B cell (primary cell): ENCODE results near the gene DLX2. TPM values are rescaled to one million over a fixed set of nuclear protein-coding genes. Genes with fewer than 3 reads are reported as not detected.
"Not testable (repeated sequence)": the region's sequence is repeated elsewhere in the genome, so short reads cannot be mapped to it uniquely, and the experiment has no call there.

Experiments used
- ATAC-seq: fragments of 200-7000 bp; cut with Tn5 transposase; one replicate; pipeline ENCODE4 v1.10.0; 2021; ENCODE audit warnings: low read depth, mild to moderate bottlenecking, moderate number of reproducible peaks, moderate library complexity
- CTCF ChIA-PET: fragments of 350-600 bp; sonication (Branson Sonifier 250); formaldehyde crosslinking; loops from one replicate; lab custom pipeline; 2021; ENCODE audit warnings: antibody characterized with exemption, inconsistent platforms; lab: Charles Lee
- POLR2A ChIA-PET: fragments of 350-600 bp; sonication (Branson Sonifier 250); formaldehyde crosslinking; loops from one replicate; lab custom pipeline; 2021; ENCODE audit warnings: antibody characterized with exemption; lab: Charles Lee
- DNase-seq: peaks from one replicate; pipeline ENCODE4 v3.0.0; 2013
- H2AFZ ChIP-seq: 2 replicates; pipeline ENCODE4 v1.6.1; 2012; ENCODE audit warnings: mild to moderate bottlenecking, low read depth, low read length; ENCODE audit not compliant: insufficient read depth, poor library complexity, severe bottlenecking
- H3K27ac ChIP-seq, 2 donors: 1 replicate in 1 of 2; 2 replicates in 1 of 2; pipeline ENCODE4 v1.5.1; 2012 to 2013; ENCODE audit warnings: low read length in 2 of 2, mild to moderate bottlenecking in 2 of 2, moderate library complexity in 1 of 2
- H3K27me3 ChIP-seq, 4 experiments: fragments of 200-600 bp in 1 of 4; sonication (generic) in 1 of 4; replicated peaks in 1 of 4; 1 replicate in 2 of 4; 2 replicates in 2 of 4; pipeline versions ENCODE4 v1.6.1 to v1.7.0; 2013 to 2016; ENCODE audit warnings: low read length in 3 of 4, mild to moderate bottlenecking in 2 of 4, mixed read lengths in 1 of 4, moderate library complexity in 1 of 4; ENCODE audit not compliant: insufficient read depth in 4 of 4, control insufficient read depth in 3 of 4; ENCODE audit errors: control extremely low read depth in 1 of 4
- H3K36me3 ChIP-seq, 2 experiments: replicated peaks in 1 of 2; 1 replicate in 1 of 2; 2 replicates in 1 of 2; pipeline versions ENCODE4 v1.6.1 to v1.7.1; 2013; ENCODE audit warnings: low read length in 1 of 2; ENCODE audit not compliant: insufficient read depth in 2 of 2, control insufficient read depth in 1 of 2; ENCODE audit errors: control extremely low read depth in 1 of 2, extremely low read depth in 1 of 2
- H3K4me1 ChIP-seq, 2 donors: fragments of 200-600 bp in 1 of 2; sonication (generic) in 1 of 2; 1 replicate in 1 of 2; 2 replicates in 1 of 2; pipeline versions ENCODE4 v1.5.1 to v1.6.1; 2013 to 2017; ENCODE audit warnings: low read length in 2 of 2; ENCODE audit not compliant: control insufficient read depth in 2 of 2, insufficient read depth in 2 of 2
- H3K4me2 ChIP-seq: replicated peaks from 2 replicates; pipeline ENCODE3; 2012; ENCODE audit warnings: mild to moderate bottlenecking, low read depth, low read length; ENCODE audit not compliant: poor library complexity, severe bottlenecking
- H3K4me3 ChIP-seq, 5 experiments: fragments of 200-600 bp in 1 of 5; sonication (generic) in 1 of 5; 1 replicate in 3 of 5; 2 replicates in 2 of 5; pipeline versions ENCODE4 v1.5.1 to v1.7.0; 2011 to 2016; ENCODE audit warnings: low read length in 4 of 5, mild to moderate bottlenecking in 4 of 5, low read depth in 2 of 5, control low read depth in 1 of 5, moderate library complexity in 1 of 5; ENCODE audit not compliant: insufficient read depth in 1 of 5; ENCODE audit errors: control extremely low read depth in 1 of 5, extremely low read depth in 1 of 5
- H3K79me2 ChIP-seq: fragments of 200-600 bp; sonication (generic); one replicate; pipeline ENCODE4 v1.6.0; 2016; ENCODE audit warnings: low read length; ENCODE audit not compliant: control insufficient read depth, insufficient read depth
- H3K9ac ChIP-seq: fragments of 200-600 bp; sonication (generic); 2 replicates; pipeline ENCODE4 v1.6.1; 2017; ENCODE audit warnings: mild to moderate bottlenecking, low read length, moderate library complexity
- H3K9me3 ChIP-seq, 3 donors: one replicate each; pipeline versions ENCODE4 v1.6.1 to v1.7.1; 2013; ENCODE audit warnings: low read length in 2 of 3; ENCODE audit not compliant: control insufficient read depth in 2 of 3, insufficient read depth in 1 of 3; ENCODE audit errors: control extremely low read depth in 1 of 3
- H4K20me1 ChIP-seq: 2 replicates; pipeline ENCODE4 v1.6.0; 2012; ENCODE audit warnings: mild to moderate bottlenecking, low read length; ENCODE audit not compliant: insufficient read depth, control insufficient read depth, poor library complexity, severe bottlenecking
- H3K27ac Mint-ChIP-seq: one replicate; pipeline ENCODE4 v1.8.0; 2021; ENCODE audit warnings: mixed read lengths
- H3K27me3 Mint-ChIP-seq: one replicate; pipeline ENCODE4 v1.8.0; 2021; ENCODE audit warnings: mixed read lengths
- H3K4me1 Mint-ChIP-seq: one replicate; pipeline ENCODE4 v1.8.0; 2021; ENCODE audit warnings: mixed read lengths
- H3K4me3 Mint-ChIP-seq: one replicate; pipeline ENCODE4 v1.8.0; 2021; ENCODE audit warnings: mixed read lengths
- H3K9me3 Mint-ChIP-seq: one replicate; pipeline ENCODE4 v1.8.0; 2022; ENCODE audit warnings: mixed read lengths; ENCODE audit not compliant: insufficient read depth
- CTCF ChIP-seq: fragments of 200-600 bp; IDR thresholded peaks from one replicate; pipeline ENCODE4 v1.8.0; 2022; ENCODE audit warnings: antibody characterized with exemption, mild to moderate bottlenecking
- EZH2 ChIP-seq: IDR thresholded peaks from 2 replicates; pipeline ENCODE4 v1.6.1; 2012; ENCODE audit warnings: borderline replicate concordance, low read depth, mild to moderate bottlenecking, moderate library complexity, low read length; ENCODE audit not compliant: insufficient read depth, poor library complexity, severe bottlenecking
- WGBS: methylation state at CpG from one replicate; pipeline ENCODE4 v1.1.5; 2013; ENCODE audit warnings: missing lambda C conversion rate; ENCODE audit not compliant: insufficient coverage; 5-methylcytosine and 5-hydroxymethylcytosine counted together
- intact Hi-C: fragments of 100-400 bp; cut with micrococcal nuclease; formaldehyde crosslinking; loops from one replicate; pipeline ENCODE4 v1.10.0; 2022
- polyA plus RNA-seq: library from polyadenylated mRNA; depleted of rRNA; stranded (reverse); fragments of >200 nt; gene quantifications from 2 replicates; pipeline ENCODE4 v1.2.3, GENCODE V29; 2012
- total RNA-seq, 2 donors: library from RNA; stranded (reverse); fragments of 120-200 nt in 1 of 2; gene quantifications; 1 replicate in 1 of 2; 2 replicates in 1 of 2; pipeline versions ENCODE4 v1.2.3 to v1.2.4, GENCODE V29; 2013 to 2022

DLX2 gene
- total and polyA plus RNA-seq, 2 donors (not counting 1 experiment from before 2014, with no cell fraction given), result 0.13 to 0.52 TPM

GRCh38 chr2:172147944-172148650, 45.4 kb upstream of the DLX2 start:
- Histone ChIP-seq H3K9me3 (no peaks in the 10 kb centered on the region), H3K79me2 (no peaks in the 10 kb centered on the region), H3K27ac (no peak overlapping the region), H3K36me3 (no peaks in the 10 kb centered on the region), H2AFZ (no peak overlapping the region), H3K9ac (no peak overlapping the region), H4K20me1 (no peaks in the 10 kb centered on the region), H3K4me3 (no peak overlapping the region), H3K27me3 (peaks cover 0 to 4% (median 0%) of the 10 kb centered on the region in 4 experiments), H3K4me2 (no peak overlapping the region), H3K4me1 (no peaks in the 10 kb centered on the region)
- TF ChIP-seq EZH2 (no peak), CTCF (no peak)
- no peaks in the 10 kb centered on the region for H3K4me1 Mint-ChIP-seq
- CTCF ChIA-PET, result no interaction called here
- H3K27me3 Mint-ChIP-seq, result peaks cover 41% of the 10 kb centered on the region
- no peak for ATAC-seq
- WGBS, result 92% methylated on average over 6 of the region's 11 CpGs
- H3K9me3 Mint-ChIP-seq, result peaks cover 3% of the 10 kb centered on the region
- H3K27ac Mint-ChIP-seq, result no peak overlapping the region
- POLR2A ChIA-PET, result no interaction called here
- no peak overlapping the region for H3K4me3 Mint-ChIP-seq
- no peak for DNase-seq
- intact Hi-C loops, result no loop called here

- CTCF ChIA-PET, result no interaction called here
- intact Hi-C loops, result no loop called here
- no peaks in the 10 kb centered on the region for H4K20me1 ChIP-seq
- no peaks in the 10 kb centered on the region for H3K4me1 Mint-ChIP-seq
- TF ChIP-seq EZH2 (no peak), CTCF (no peak)
- no peak overlapping the region for H3K27ac Mint-ChIP-seq
- no peaks in the 10 kb centered on the region for H3K4me1 ChIP-seq
- no peaks in the 10 kb centered on the region for H3K9me3 ChIP-seq
- DNase-seq, result no peak
- no peaks in the 10 kb centered on the region for H3K36me3 ChIP-seq
- H3K79me2 ChIP-seq, result no peaks in the 10 kb centered on the region
- H3K9me3 Mint-ChIP-seq, result no peaks in the 10 kb centered on the region
- ATAC-seq, result no peak
- no peak overlapping the region for H2AFZ ChIP-seq
- no peak overlapping the region for H3K27ac ChIP-seq
- no peak overlapping the region for H3K4me3 Mint-ChIP-seq
- no peak overlapping the region for H3K9ac ChIP-seq
- H3K27me3 Mint-ChIP-seq, result peaks cover 25% of the 10 kb centered on the region
- H3K4me2 ChIP-seq, result no peak overlapping the region
- H3K27me3 ChIP-seq, result peaks cover 0 to 4% (median 0%) of the 10 kb centered on the region in 4 experiments
- POLR2A ChIA-PET, result no interaction called here
- no peak overlapping the region for H3K4me3 ChIP-seq
These were observed 41.1 kb upstream of the DLX2 start for GRCh38 chr2:172143817-172144216.

GRCh38 chr2:172138727-172139126, 36.0 kb upstream of the DLX2 start:
- H2AFZ ChIP-seq, POLR2A ChIA-PET, CTCF ChIA-PET, H3K4me1 Mint-ChIP-seq, ATAC-seq, H3K9me3 ChIP-seq, intact Hi-C loops, H3K9ac ChIP-seq, H3K27ac Mint-ChIP-seq, H3K27me3 ChIP-seq, H3K36me3 ChIP-seq, H3K4me2 ChIP-seq, H4K20me1 ChIP-seq, H3K9me3 Mint-ChIP-seq, H3K4me1 ChIP-seq, H3K27ac ChIP-seq, DNase-seq, H3K4me3 Mint-ChIP-seq, H3K4me3 ChIP-seq, H3K79me2 ChIP-seq: not testable (repeated sequence)
- 17% methylated on average over 1 of the region's 1 CpG for WGBS
- H3K27me3 Mint-ChIP-seq, result peaks cover 13% of the 10 kb centered on the region
